Activated CD4-positive, alpha-beta memory T cell treated with anti-CD3 and anti-CD28 coated beads for 36 hours (primary cell): ENCODE measurements around the gene ADRB1. TPM values are rescaled to one million over a fixed set of nuclear protein-coding genes. Genes with fewer than 3 reads are reported as not detected.

ENCODE experiments used
- CTCF ChIA-PET: fragments of 350-600 bp; sonication (Branson Sonifier 250); formaldehyde crosslinking; loops from one replicate; lab custom pipeline; 2021; ENCODE audit warnings: antibody characterized with exemption, inconsistent platforms; lab: Charles Lee
- POLR2A ChIA-PET: fragments of 350-600 bp; sonication (Branson Sonifier 250); formaldehyde crosslinking; loops from one replicate; lab custom pipeline; 2021; ENCODE audit warnings: antibody characterized with exemption; lab: Charles Lee
- DNase-seq: peaks from one replicate; pipeline ENCODE4 v3.0.0-alpha.2; 2020
- H3K27ac Mint-ChIP-seq: one replicate; pipeline ENCODE4 v1.8.0; 2021; ENCODE audit warnings: mixed read lengths
- H3K27me3 Mint-ChIP-seq: one replicate; pipeline ENCODE4 v1.8.0; 2021; ENCODE audit warnings: mixed read lengths
- H3K36me3 Mint-ChIP-seq: one replicate; pipeline ENCODE4 v1.8.0; 2021; ENCODE audit warnings: mixed read lengths
- H3K4me1 Mint-ChIP-seq: one replicate; pipeline ENCODE4 v1.8.0; 2021; ENCODE audit warnings: low read depth, mixed read lengths
- H3K4me3 Mint-ChIP-seq: one replicate; pipeline ENCODE4 v1.8.0; 2021; ENCODE audit warnings: mild to moderate bottlenecking, mixed read lengths
- H3K9me3 Mint-ChIP-seq: one replicate; pipeline ENCODE4 v1.8.0; 2021; ENCODE audit warnings: mixed read lengths
- intact Hi-C: fragments of 100-400 bp; cut with micrococcal nuclease; formaldehyde crosslinking; loops from one replicate; pipeline ENCODE4 v1.15.1; 2023
- total RNA-seq, 2 experiments: library from RNA; stranded (reverse); gene quantifications; one replicate each; pipeline ENCODE4 v1.2.3, GENCODE V29; 2021

Gene ADRB1
- not detected for total RNA-seq

- POLR2A ChIA-PET, result no interaction called here
- intact Hi-C loops, result no loop called here
Observed at GRCh38 chr10:114043532-114044246, at the start of gene ADRB1. ADRB1 (plus strand) TSS chr10:114043866; CDS start chr10:114044133, 267 bp downstream.

GRCh38 chr10:113995201-113995600 lies 48.5 kb upstream of the ADRB1 start:
- intact Hi-C loops, result no loop called here
- no peak overlapping the region for H3K27ac Mint-ChIP-seq
- H3K9me3 Mint-ChIP-seq, result no peaks in the 10 kb centered on the region
- H3K4me3 Mint-ChIP-seq, result no peak overlapping the region
- no peak for DNase-seq
- H3K36me3 Mint-ChIP-seq, result no peaks in the 10 kb centered on the region
- CTCF ChIA-PET, result no interaction called here
- POLR2A ChIA-PET, result no interaction called here
- peaks cover 8% of the 10 kb centered on the region for H3K4me1 Mint-ChIP-seq
- peaks cover 21% of the 10 kb centered on the region for H3K27me3 Mint-ChIP-seq

More at GRCh38 chr10:114043532-114044246, at the start of gene ADRB1:
- Mint-ChIP-seq H3K4me1 (peaks cover 14% of the 10 kb centered on the region), H3K36me3 (no peaks in the 10 kb centered on the region), H3K27ac (no peak within 1 kb of the TSS), H3K4me3 (peak within 1 kb of the TSS; percentile 62), H3K9me3 (no peaks in the 10 kb centered on the region), H3K27me3 (peaks cover 66% of the 10 kb centered on the region)
- CTCF ChIA-PET, result no interaction called here
- DNase-seq, result peak; percentile 39

DNA sequence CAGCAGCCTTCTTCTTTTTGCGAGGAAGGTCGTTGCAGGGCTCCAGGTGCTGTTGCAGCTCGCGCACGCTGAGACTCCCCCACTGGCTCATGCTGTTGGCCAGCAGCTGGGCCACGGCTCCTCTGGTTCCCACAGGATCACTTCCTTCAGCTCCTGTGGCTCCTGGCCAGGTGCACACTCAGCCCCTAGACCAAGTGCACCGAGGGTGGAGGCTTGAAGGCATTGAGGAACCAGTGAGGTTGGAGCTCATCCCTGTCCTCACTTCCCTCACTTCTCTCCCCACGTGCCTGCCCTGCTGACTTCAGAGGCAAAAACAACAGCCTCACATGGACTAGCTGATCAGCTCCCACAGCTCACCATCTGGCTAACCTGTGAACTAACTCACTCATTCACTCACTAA lies 46.2 kb upstream of the ADRB1 start:
- ChIA-PET POLR2A (no interaction called here), CTCF (no interaction called here)
- H3K9me3 Mint-ChIP-seq, result no peaks in the 10 kb centered on the region
- peaks cover 8% of the 10 kb centered on the region for H3K4me1 Mint-ChIP-seq
- no peak overlapping the region for H3K4me3 Mint-ChIP-seq
- peaks cover 13% of the 10 kb centered on the region for H3K27me3 Mint-ChIP-seq
- H3K27ac Mint-ChIP-seq, result no peak overlapping the region
- no peak for DNase-seq
- H3K36me3 Mint-ChIP-seq, result no peaks in the 10 kb centered on the region
- intact Hi-C loops, result no loop called here

- intact Hi-C loops, result no loop called here
- no peak overlapping the region for H3K4me3 Mint-ChIP-seq
- CTCF ChIA-PET, result no interaction called here
- peaks cover 13% of the 10 kb centered on the region for H3K27me3 Mint-ChIP-seq
- POLR2A ChIA-PET, result no interaction called here
- no peak for DNase-seq
- no peaks in the 10 kb centered on the region for H3K36me3 Mint-ChIP-seq
- H3K4me1 Mint-ChIP-seq, result peaks cover 8% of the 10 kb centered on the region
- H3K9me3 Mint-ChIP-seq, result no peaks in the 10 kb centered on the region
- H3K27ac Mint-ChIP-seq, result no peak overlapping the region
Observed at GRCh38 chr10:113999531-113999930, 44.1 kb upstream of the ADRB1 start.

GRCh38 chr10:114000457-114001010 lies 43.1 kb upstream of the ADRB1 start:
- peaks cover 8% of the 10 kb centered on the region for H3K4me1 Mint-ChIP-seq
- ChIA-PET CTCF (no interaction called here), POLR2A (no interaction called here)
- intact Hi-C loops, result no loop called here
- H3K9me3 Mint-ChIP-seq, result no peaks in the 10 kb centered on the region
- peaks cover 14% of the 10 kb centered on the region for H3K27me3 Mint-ChIP-seq
- H3K36me3 Mint-ChIP-seq, result no peaks in the 10 kb centered on the region
- H3K27ac Mint-ChIP-seq, result no peak overlapping the region
- no peak for DNase-seq
- no peak overlapping the region for H3K4me3 Mint-ChIP-seq

- Mint-ChIP-seq H3K9me3 (no peaks in the 10 kb centered on the region), H3K27me3 (peaks cover 6% of the 10 kb centered on the region), H3K4me1 (peaks cover 8% of the 10 kb centered on the region), H3K4me3 (no peak overlapping the region), H3K27ac (no peak overlapping the region), H3K36me3 (no peaks in the 10 kb centered on the region)
- intact Hi-C loops, result no loop called here
- no peak for DNase-seq
- ChIA-PET POLR2A (no interaction called here), CTCF (no interaction called here)
Observed at GRCh38 chr10:114002422-114002821, 41.2 kb upstream of the ADRB1 start.

DNA sequence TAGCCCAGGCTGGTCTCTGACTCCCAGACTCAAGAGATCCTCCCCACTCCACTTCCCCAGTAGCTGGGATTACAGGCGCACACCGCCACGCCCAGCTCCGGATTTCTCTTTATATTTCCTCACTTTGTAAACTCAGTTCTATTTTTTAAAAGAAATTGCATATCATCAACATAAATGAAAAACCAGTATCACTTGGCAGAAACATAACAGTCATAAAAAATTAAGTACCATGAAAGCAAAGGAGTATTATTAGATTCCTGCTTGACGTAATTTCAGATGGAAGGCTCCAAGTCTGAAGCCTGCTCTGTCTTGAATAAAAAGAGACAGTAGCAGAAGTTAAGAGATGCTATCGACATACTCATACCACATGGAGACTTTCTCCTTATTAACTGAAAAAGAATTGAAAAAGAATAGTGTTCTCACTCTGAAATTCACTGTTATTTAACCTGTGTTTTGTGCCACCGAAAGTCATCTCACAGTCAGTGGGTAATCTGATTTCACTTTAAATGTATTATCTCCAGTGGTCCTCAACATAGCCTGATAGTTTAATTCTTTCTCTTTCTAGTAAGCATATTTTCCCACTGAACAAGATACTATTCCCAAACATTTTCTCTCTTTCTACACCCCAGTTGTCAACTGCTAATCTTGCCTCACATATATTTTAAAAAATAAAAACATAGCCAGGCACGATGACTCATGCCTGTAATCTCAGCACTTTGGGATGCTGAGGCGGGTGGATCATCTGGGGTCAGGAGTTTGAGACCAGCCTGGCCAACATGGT lies 40.3 kb upstream of the ADRB1 start:
- H3K27me3 Mint-ChIP-seq, result peaks cover 6% of the 10 kb centered on the region
- H3K9me3 Mint-ChIP-seq, result no peaks in the 10 kb centered on the region
- POLR2A ChIA-PET, result no interaction called here
- DNase-seq, result no peak
- CTCF ChIA-PET, result no interaction called here
- H3K4me3 Mint-ChIP-seq, result no peak overlapping the region
- no peaks in the 10 kb centered on the region for H3K36me3 Mint-ChIP-seq
- intact Hi-C loops, result no loop called here
- peaks cover 8% of the 10 kb centered on the region for H3K4me1 Mint-ChIP-seq
- H3K27ac Mint-ChIP-seq, result no peak overlapping the region

DNA sequence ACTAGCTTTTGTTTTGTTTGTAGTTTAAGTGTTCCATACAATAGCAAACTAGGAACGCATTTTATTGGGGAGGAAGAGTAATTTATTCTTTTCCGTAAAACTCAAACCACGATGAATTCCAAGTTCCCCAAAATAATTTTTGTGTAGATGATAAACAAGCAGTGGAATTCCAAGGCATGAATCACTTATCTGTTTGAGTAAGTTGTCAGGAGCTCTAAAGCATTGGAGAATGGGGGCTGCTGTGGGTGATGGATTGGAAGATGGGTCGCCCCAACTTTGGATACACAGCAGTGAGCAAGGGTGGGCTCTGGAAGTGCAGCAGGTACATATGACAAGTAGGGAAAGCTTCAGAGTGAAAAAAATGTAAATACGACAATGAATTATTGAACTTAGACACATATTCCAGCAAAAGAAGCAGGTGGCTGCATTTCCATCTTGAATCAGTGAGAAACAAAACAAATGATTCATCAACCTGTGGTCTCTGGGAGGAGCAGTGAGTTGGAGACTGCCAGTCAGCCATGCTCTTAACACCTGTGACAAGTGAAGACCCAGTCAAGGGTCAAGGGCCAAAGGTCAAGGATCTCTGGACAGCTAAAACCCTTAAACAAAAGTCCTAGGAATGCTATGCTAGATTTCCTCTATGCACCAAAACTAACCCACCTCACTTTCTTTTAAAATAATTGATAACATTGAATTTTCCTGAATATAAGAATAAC lies 34.2 kb upstream of the ADRB1 start:
- POLR2A ChIA-PET, result no interaction called here

GRCh38 chr10:114010316-114010715 lies 33.4 kb upstream of the ADRB1 start:
- H3K27me3 Mint-ChIP-seq, result peaks cover 4% of the 10 kb centered on the region
- ChIA-PET CTCF (no interaction called here), POLR2A (no interaction called here)
- intact Hi-C loops, result no loop called here
- H3K36me3 Mint-ChIP-seq, result no peaks in the 10 kb centered on the region
- peaks cover under 1% of the 10 kb centered on the region for H3K9me3 Mint-ChIP-seq
- DNase-seq, result no peak
- H3K4me1 Mint-ChIP-seq, result no peaks in the 10 kb centered on the region
- H3K27ac Mint-ChIP-seq, result no peak overlapping the region
- H3K4me3 Mint-ChIP-seq, result no peak overlapping the region

More for the DNA sequence above, 34.2 kb upstream of the ADRB1 start:
- CTCF ChIA-PET, result no interaction called here
- no peak for DNase-seq
- H3K4me3 Mint-ChIP-seq, result no peak overlapping the region
- H3K27me3 Mint-ChIP-seq, result peaks cover 5% of the 10 kb centered on the region
- H3K9me3 Mint-ChIP-seq, result no peaks in the 10 kb centered on the region
- H3K27ac Mint-ChIP-seq, result no peak overlapping the region
- intact Hi-C loops, result no loop called here
- H3K36me3 Mint-ChIP-seq, result no peaks in the 10 kb centered on the region
- H3K4me1 Mint-ChIP-seq, result no peaks in the 10 kb centered on the region

GRCh38 chr10:114012650-114013049 lies 31.0 kb upstream of the ADRB1 start:
- POLR2A ChIA-PET, result no interaction called here
- no peak overlapping the region for H3K27ac Mint-ChIP-seq

GRCh38 chr10:114015708-114016107 lies 28.0 kb upstream of the ADRB1 start:
- H3K4me1 Mint-ChIP-seq, result no peaks in the 10 kb centered on the region
- no peak overlapping the region for H3K27ac Mint-ChIP-seq
- DNase-seq, result no peak
- intact Hi-C loops, result no loop called here
- peaks cover 2% of the 10 kb centered on the region for H3K36me3 Mint-ChIP-seq
- CTCF ChIA-PET, result no interaction called here
- peaks cover 7% of the 10 kb centered on the region for H3K9me3 Mint-ChIP-seq
- POLR2A ChIA-PET, result no interaction called here
- H3K4me3 Mint-ChIP-seq, result no peak overlapping the region
- peaks cover 4% of the 10 kb centered on the region for H3K27me3 Mint-ChIP-seq

More at GRCh38 chr10:114012650-114013049, 31.0 kb upstream of the ADRB1 start:
- Mint-ChIP-seq H3K4me3 (no peak overlapping the region), H3K9me3 (peaks cover 7% of the 10 kb centered on the region), H3K27me3 (peaks cover 4% of the 10 kb centered on the region), H3K4me1 (no peaks in the 10 kb centered on the region), H3K36me3 (peaks cover 2% of the 10 kb centered on the region)
- CTCF ChIA-PET, result no interaction called here
- DNase-seq, result no peak
- intact Hi-C loops, result no loop called here

DNA sequence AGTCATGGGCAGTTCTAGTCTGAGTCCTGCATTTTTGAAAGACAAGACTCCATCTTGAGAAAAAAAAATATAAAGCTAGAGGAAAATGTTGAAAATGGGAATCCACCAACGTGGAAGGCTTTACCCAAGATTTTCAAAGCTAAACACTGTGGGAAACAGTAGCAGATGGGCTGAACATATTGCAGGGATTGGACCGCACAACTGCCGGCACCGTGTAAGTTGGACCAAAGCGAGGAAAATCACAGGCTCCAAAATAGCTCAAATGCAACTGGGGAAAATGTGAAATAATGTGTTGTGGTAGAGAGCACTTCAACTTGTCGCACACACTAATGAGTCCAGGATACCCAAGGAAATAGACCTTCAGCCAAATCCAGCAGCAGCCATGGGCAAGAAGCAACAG lies 26.4 kb upstream of the ADRB1 start:
- POLR2A ChIA-PET, result no interaction called here
- H3K27ac Mint-ChIP-seq, result no peak overlapping the region
- H3K4me1 Mint-ChIP-seq, result no peaks in the 10 kb centered on the region
- peaks cover 4% of the 10 kb centered on the region for H3K27me3 Mint-ChIP-seq
- no peak for DNase-seq
- H3K36me3 Mint-ChIP-seq, result peaks cover 2% of the 10 kb centered on the region
- intact Hi-C loops, result no loop called here
- H3K9me3 Mint-ChIP-seq, result peaks cover 7% of the 10 kb centered on the region
- no peak overlapping the region for H3K4me3 Mint-ChIP-seq
- CTCF ChIA-PET, result no interaction called here
